GM19043 (cell line): Measurements from ENCODE around the gene SLC25A51.
"Not testable (repeated sequence)": the region's sequence is repeated elsewhere in the genome, so short reads cannot be mapped to it uniquely, and the experiment has no call there.

Experiments used
- ATAC-seq: cut with Tn5 transposase; IDR thresholded peaks from one replicate; pipeline ENCODE4 v1.9.1; 2021; ENCODE audit warnings: low read depth; ENCODE audit not compliant: unreplicated experiment

Gene SLC25A51

GRCh38 chr9:37920471-37921167 is 16.7 kb upstream of the SLC25A51 start:
- no peak for ATAC-seq

- ATAC-seq: no peak
Measured at GRCh38 chr9:37919956-37920335, 16.0 kb upstream of the SLC25A51 start.

GRCh38 chr9:37919246-37919955 is 15.5 kb upstream of the SLC25A51 start:
- ATAC-seq: no peak

- ATAC-seq: no peak
Measured at GRCh38 chr9:37918665-37919170, 14.8 kb upstream of the SLC25A51 start.

- no peak for ATAC-seq
Measured at GRCh38 chr9:37917801-37918664, 14.1 kb upstream of the SLC25A51 start.

- ATAC-seq: no peak
Measured at GRCh38 chr9:37917313-37917731, 13.4 kb upstream of the SLC25A51 start.

- ATAC-seq: no peak
Measured at GRCh38 chr9:37916471-37917312, 12.8 kb upstream of the SLC25A51 start.

GRCh38 chr9:37915911-37916470 is 12.1 kb upstream of the SLC25A51 start:
- ATAC-seq: no peak

GRCh38 chr9:37914701-37915358 is 10.9 kb upstream of the SLC25A51 start:
- ATAC-seq: no peak

- no peak for ATAC-seq
Measured at GRCh38 chr9:37914154-37914551, 10.2 kb upstream of the SLC25A51 start.

- peak; percentile 64 for ATAC-seq
Measured at GRCh38 chr9:37913480-37914153, 9.7 kb upstream of the SLC25A51 start.

GRCh38 chr9:37911271-37911681 is 7.3 kb upstream of the SLC25A51 start:
- ATAC-seq: no peak

GRCh38 chr9:37910271-37910670 is 6.3 kb upstream of the SLC25A51 start:
- ATAC-seq: no peak

- not testable (repeated sequence) for ATAC-seq
Measured at GRCh38 chr9:37909836-37910235, 5.9 kb upstream of the SLC25A51 start.

GRCh38 chr9:37909326-37909725 is 5.4 kb upstream of the SLC25A51 start:
- no peak for ATAC-seq

- ATAC-seq: no peak
Measured at GRCh38 chr9:37908698-37909186, 4.8 kb upstream of the SLC25A51 start.

GRCh38 chr9:37908283-37908682 is 4.4 kb upstream of the SLC25A51 start:
- no peak for ATAC-seq
